Prostate gland (tissue), 2 donors: ENCODE data around the gene CUL3.

Experiments
- POLR2A ChIP-seq: fragments of 450-650 bp; IDR thresholded peaks from one replicate; pipeline ENCODE4 v1.6.1; 2016; ENCODE audit warnings: antibody characterized with exemption, mild to moderate bottlenecking
- POLR2AphosphoS5 ChIP-seq: sonication (generic); formaldehyde crosslinking; IDR thresholded peaks from one replicate; pipeline ENCODE4 v1.6.1; 2017; ENCODE audit warnings: antibody characterized with exemption
- TF ChIP-seq, protein P1 (sequence below), 4 experiments: fragments of 200-600 bp in 2 of 4; fragments of 450-650 bp in 2 of 4; sonication (generic) in 2 of 4; IDR thresholded peaks; 1 replicate in 3 of 4; 2 replicates in 1 of 4; pipeline ENCODE4 v1.5.1; 2016 to 2019; ENCODE audit warnings: antibody characterized with exemption in 4 of 4, mild to moderate bottlenecking in 2 of 4, moderate library complexity in 2 of 4

DNA sequence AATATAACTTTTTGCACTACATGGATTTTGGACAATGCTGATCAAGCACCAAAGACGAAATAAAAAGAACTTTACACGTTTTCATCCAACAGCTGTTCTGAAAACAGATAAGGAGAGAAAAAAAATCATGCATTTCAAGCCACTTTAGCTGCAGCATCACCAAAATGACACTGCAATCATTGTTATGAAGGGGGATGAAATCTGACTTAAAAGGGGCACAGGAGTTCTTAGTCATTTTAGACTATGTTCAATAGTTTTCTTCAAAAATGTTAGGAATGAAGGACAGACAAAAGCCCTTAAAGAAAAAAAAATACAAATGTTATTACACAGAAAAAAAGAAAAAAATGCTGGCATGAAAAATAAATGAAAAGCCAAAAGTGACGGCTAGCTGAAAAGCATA is 71.2 kb downstream of the CUL3 start:
- TF ChIP-seq POLR2AphosphoS5 (no peak), POLR2A (no peak)
- TF ChIP-seq, protein P1, sequence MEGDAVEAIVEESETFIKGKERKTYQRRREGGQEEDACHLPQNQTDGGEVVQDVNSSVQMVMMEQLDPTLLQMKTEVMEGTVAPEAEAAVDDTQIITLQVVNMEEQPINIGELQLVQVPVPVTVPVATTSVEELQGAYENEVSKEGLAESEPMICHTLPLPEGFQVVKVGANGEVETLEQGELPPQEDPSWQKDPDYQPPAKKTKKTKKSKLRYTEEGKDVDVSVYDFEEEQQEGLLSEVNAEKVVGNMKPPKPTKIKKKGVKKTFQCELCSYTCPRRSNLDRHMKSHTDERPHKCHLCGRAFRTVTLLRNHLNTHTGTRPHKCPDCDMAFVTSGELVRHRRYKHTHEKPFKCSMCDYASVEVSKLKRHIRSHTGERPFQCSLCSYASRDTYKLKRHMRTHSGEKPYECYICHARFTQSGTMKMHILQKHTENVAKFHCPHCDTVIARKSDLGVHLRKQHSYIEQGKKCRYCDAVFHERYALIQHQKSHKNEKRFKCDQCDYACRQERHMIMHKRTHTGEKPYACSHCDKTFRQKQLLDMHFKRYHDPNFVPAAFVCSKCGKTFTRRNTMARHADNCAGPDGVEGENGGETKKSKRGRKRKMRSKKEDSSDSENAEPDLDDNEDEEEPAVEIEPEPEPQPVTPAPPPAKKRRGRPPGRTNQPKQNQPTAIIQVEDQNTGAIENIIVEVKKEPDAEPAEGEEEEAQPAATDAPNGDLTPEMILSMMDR (IDR thresholded peaks at IDR 0.05) = no peak
